ENCODE measurements around the gene RPS6KA3.

GRCh38 chrX:20266810-20267606, at the start of gene RPS6KA3:
- TF ChIP-seq, protein P1, sequence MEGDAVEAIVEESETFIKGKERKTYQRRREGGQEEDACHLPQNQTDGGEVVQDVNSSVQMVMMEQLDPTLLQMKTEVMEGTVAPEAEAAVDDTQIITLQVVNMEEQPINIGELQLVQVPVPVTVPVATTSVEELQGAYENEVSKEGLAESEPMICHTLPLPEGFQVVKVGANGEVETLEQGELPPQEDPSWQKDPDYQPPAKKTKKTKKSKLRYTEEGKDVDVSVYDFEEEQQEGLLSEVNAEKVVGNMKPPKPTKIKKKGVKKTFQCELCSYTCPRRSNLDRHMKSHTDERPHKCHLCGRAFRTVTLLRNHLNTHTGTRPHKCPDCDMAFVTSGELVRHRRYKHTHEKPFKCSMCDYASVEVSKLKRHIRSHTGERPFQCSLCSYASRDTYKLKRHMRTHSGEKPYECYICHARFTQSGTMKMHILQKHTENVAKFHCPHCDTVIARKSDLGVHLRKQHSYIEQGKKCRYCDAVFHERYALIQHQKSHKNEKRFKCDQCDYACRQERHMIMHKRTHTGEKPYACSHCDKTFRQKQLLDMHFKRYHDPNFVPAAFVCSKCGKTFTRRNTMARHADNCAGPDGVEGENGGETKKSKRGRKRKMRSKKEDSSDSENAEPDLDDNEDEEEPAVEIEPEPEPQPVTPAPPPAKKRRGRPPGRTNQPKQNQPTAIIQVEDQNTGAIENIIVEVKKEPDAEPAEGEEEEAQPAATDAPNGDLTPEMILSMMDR (IDR thresholded peaks at IDR 0.05 in 8 of 11, conservative IDR thresholded peaks at IDR 0.05 in 3 of 11): no peak
- TF ChIP-seq POLR2A (IDR thresholded peaks at IDR 0.05): peak in 1 of 3 donors; percentile 40

All from spleen (tissue), 7 donors.